Breast epithelium (tissue), 3 donors: ENCODE data around the gene EXOG.

Source experiments
- POLR2A ChIP-seq: fragments of 450-650 bp; IDR thresholded peaks from one replicate; pipeline ENCODE4 v1.6.1; 2016; ENCODE audit warnings: antibody characterized with exemption, mild to moderate bottlenecking, moderate library complexity
- TF ChIP-seq, protein P1 (sequence below), 3 donors: fragments of 450-650 bp; IDR thresholded peaks; one replicate each; pipeline ENCODE4 v1.5.1; 2016 to 2017; ENCODE audit warnings: antibody characterized with exemption in 3 of 3, mild to moderate bottlenecking in 3 of 3, moderate library complexity in 3 of 3

DNA sequence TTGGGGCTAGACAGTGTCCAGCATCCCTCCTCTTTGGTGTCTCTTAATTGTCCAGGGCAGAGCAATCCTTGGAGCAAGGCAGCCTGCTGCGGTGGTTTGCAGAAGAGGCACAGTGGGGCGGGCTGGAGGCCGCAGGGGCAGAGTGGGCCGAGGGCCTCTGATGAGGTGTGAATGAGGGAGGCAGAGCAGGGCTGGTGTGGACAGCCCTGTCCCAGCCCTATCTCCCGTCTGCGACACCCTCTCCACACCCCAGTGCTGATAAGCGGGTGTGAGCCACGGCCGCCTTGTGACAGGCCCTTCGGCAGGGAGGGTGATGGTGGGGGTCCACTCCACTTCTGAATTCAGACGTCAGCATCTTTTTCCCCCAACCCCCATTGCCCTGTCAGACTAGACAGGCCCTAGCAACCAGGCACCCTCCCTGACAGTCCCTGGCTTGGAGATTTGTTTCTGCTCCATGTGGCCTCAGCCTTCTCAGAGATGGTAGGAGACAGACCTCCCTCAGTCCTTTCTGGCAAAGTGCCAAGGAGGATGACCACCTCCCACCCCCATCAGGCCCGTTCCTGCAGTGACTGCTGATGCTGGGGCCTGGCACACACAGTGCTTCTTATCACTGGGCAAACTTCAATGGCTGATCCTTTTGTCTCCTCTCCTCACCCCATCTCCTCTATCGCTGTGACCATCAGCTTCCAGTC, 37.3 kb downstream of the EXOG start:
- TF ChIP-seq POLR2A, result no peak
- TF ChIP-seq, protein P1, sequence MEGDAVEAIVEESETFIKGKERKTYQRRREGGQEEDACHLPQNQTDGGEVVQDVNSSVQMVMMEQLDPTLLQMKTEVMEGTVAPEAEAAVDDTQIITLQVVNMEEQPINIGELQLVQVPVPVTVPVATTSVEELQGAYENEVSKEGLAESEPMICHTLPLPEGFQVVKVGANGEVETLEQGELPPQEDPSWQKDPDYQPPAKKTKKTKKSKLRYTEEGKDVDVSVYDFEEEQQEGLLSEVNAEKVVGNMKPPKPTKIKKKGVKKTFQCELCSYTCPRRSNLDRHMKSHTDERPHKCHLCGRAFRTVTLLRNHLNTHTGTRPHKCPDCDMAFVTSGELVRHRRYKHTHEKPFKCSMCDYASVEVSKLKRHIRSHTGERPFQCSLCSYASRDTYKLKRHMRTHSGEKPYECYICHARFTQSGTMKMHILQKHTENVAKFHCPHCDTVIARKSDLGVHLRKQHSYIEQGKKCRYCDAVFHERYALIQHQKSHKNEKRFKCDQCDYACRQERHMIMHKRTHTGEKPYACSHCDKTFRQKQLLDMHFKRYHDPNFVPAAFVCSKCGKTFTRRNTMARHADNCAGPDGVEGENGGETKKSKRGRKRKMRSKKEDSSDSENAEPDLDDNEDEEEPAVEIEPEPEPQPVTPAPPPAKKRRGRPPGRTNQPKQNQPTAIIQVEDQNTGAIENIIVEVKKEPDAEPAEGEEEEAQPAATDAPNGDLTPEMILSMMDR (IDR thresholded peaks at IDR 0.05), result no peak
